ENCODE measurements around the gene PPP2R2C.

Gene PPP2R2C

DNA sequence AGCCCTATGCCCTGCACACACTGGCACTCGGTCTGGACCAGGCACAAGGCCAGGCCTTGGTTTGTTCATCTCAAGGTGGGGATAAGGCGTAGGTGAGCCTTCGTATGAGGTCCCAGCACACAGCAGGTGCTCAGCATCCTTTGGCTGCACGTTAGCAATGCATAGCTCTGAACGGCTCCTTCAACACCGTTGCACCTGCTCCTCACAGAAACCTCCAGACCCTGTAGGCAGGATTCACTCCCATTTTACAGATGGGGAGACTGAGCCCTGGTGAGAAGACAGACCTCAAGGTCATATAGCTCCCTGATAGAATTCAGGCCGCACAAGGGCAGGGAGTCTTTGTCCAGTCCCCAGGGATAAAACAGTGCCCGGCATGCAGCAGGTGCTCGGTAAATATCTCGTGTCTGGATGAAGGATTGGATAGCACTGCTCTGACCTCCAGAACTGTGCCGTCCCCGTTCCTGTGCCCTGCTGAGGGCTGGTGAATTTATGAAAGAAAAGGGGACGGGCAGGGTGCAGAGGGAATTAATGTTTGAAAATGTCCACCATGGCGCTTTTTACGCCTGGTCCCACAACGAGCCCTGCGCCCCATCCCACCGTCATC is 2.4 kb downstream of the PPP2R2C start:
- in situ Hi-C loops (cut with MboI; ENCODE audit: low sequenced_read_pairs) = no loop called here

- in situ Hi-C loops (cut with MboI; ENCODE audit: low sequenced_read_pairs) = no loop called here
Measured at GRCh38 chr4:6469144-6469543, 3.3 kb downstream of the PPP2R2C start.

- in situ Hi-C loops (cut with MboI; ENCODE audit: low sequenced_read_pairs) = no loop called here
Measured at GRCh38 chr4:6468376-6468775, 4.0 kb downstream of the PPP2R2C start.

GRCh38 chr4:6467600-6467999 is 4.8 kb downstream of the PPP2R2C start:
- in situ Hi-C loops (cut with MboI; ENCODE audit: low sequenced_read_pairs) = no loop called here

GRCh38 chr4:6466756-6467381 is 5.5 kb downstream of the PPP2R2C start:
- in situ Hi-C loops (cut with MboI; ENCODE audit: low sequenced_read_pairs) = no loop called here

- in situ Hi-C loops (cut with MboI; ENCODE audit: low sequenced_read_pairs) = no loop called here
Measured at GRCh38 chr4:6465955-6466354, 6.5 kb downstream of the PPP2R2C start.

GRCh38 chr4:6464842-6465588 is 7.4 kb downstream of the PPP2R2C start:
- in situ Hi-C loops (cut with MboI; ENCODE audit: low sequenced_read_pairs) = no loop called here

DNA sequence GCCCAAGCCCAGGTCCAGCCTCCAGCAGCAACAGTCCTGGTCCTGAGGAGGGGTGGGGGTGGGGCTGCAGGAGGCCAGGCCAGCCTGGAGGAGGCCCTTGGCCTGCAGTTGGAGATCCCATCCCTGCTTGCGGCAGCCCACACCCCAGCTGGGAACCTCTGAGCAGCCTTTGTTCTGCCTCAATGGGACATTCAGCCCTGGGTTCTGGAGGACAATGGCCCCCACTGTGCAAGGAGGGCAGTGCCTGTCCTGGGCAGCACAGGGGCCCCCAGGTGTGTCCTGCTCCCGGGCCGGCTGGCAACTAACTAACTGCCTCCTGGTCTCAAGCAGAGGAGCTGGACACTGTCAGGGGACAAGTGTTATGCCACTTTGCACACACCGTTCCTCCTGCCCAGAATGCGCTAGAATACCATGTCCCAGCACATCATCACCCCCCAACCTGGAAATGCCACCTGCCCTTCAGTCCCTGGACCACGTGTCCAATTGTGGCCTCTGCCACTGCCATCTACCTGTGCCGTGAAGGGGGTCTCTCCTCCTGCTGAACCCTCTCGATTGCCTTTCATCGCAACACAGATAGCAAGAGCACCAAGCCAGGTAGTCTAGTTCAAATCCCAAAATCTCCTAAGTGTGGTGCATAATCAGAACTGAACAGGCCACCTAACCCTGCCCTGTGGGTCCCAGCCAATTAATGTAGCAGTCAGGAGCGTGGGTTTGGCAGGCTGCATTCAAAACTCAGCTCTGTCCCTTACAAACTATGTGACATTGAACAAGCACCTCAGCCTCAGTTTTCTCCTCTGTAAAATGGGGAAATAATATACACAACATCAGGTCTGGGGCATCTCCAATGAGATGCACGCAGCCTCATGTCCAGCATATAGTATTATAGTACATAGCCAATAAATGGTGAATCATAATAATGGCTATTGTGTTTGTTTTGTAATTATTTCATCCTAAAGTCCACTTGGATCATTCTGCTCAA is 8.8 kb downstream of the PPP2R2C start:
- in situ Hi-C loops (cut with MboI; ENCODE audit: low sequenced_read_pairs) = no loop called here

DNA sequence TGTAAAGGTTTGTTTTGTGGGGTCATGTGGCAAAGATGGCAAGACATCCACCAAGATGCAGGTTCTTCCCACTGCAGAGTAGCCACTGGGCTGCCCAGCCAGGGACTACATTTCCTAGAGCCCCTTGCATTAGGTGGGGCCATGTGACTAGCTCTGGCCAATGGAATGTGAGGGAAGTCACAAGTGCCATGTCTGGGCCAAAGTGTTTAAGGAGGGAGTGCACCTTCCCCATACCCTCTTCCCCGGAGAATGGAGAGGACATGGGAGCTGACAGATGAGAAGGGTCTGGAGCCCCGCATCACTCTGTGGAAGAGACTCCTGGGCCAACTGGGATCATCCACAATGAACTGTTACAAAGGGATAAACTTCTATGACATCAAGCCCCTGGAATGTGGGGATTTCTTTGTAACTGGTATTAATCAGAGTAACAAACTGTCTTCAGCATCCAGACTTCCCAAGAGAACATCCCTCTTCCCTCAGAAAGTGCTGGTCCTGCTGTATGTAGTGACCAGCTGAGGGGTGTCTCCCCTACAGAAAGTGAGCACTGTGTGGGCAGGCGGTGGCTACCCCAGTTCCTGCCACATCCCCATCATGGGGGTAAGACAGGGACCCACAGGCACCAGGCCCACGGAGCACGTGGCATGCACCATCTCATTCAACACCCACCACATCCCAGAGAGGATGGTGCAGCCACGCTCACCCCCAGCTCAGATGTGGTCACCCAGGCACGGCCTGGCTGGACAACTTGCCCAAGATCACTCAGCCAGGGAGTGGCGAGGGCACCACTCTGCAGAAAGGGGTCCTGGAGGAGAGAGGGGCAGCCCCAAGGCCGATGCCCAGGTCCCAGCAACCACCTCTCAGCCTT is 10.9 kb downstream of the PPP2R2C start:
- in situ Hi-C loops (cut with MboI; ENCODE audit: low sequenced_read_pairs) = no loop called here

- in situ Hi-C loops (cut with MboI; ENCODE audit: low sequenced_read_pairs) = no loop called here
Measured at GRCh38 chr4:6460876-6461275, 11.5 kb downstream of the PPP2R2C start.

DNA sequence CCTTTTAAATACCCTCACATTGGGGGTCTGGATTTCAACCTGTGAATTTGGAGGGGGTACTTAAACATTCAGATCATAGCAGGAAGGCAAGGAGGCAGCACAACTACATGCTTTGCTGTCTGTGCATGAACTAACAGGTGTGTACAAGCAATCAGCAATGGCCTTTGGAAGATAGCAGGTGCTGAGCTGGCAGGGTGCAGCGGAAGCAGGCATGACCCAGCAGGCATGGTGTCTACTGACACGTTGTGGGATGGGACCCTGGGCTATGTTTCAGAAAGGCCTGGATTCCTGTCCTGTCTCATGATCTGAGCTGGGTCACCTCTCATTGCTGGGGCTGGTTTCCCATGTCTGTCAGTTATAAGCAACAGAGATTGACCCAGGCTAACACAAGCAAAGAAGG is 13.9 kb downstream of the PPP2R2C start:
- in situ Hi-C loops (cut with MboI; ENCODE audit: low sequenced_read_pairs) = no loop called here

DNA sequence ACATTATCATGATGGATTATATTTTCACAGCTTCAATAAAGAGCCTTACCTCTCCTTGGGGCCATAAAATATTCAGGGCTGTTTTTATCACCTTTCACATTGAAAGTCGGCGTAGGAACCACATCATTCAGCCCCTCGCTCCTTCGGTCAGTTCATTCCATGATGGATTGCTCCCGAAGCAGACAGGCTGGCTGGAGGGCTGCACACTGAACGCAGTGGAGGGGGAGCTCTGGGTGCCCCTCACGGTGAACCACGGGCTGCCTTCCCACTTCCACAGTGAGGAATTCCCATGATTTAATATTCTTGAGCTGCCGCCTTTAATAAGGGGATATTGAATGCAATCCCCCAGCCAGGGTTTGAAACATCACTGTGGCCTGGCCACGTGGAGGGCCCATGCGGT is 16.0 kb downstream of the PPP2R2C start:
- in situ Hi-C loops (cut with MboI; ENCODE audit: low sequenced_read_pairs) = no loop called here

GRCh38 chr4:6454112-6454910 is 18.1 kb downstream of the PPP2R2C start:
- in situ Hi-C loops (cut with MboI; ENCODE audit: low sequenced_read_pairs) = no loop called here

GRCh38 chr4:6453688-6453990 is 18.8 kb downstream of the PPP2R2C start:
- in situ Hi-C loops (cut with MboI; ENCODE audit: low sequenced_read_pairs) = no loop called here

GRCh38 chr4:6452897-6453687 is 19.3 kb downstream of the PPP2R2C start:
- in situ Hi-C loops (cut with MboI; ENCODE audit: low sequenced_read_pairs) = no loop called here

DNA sequence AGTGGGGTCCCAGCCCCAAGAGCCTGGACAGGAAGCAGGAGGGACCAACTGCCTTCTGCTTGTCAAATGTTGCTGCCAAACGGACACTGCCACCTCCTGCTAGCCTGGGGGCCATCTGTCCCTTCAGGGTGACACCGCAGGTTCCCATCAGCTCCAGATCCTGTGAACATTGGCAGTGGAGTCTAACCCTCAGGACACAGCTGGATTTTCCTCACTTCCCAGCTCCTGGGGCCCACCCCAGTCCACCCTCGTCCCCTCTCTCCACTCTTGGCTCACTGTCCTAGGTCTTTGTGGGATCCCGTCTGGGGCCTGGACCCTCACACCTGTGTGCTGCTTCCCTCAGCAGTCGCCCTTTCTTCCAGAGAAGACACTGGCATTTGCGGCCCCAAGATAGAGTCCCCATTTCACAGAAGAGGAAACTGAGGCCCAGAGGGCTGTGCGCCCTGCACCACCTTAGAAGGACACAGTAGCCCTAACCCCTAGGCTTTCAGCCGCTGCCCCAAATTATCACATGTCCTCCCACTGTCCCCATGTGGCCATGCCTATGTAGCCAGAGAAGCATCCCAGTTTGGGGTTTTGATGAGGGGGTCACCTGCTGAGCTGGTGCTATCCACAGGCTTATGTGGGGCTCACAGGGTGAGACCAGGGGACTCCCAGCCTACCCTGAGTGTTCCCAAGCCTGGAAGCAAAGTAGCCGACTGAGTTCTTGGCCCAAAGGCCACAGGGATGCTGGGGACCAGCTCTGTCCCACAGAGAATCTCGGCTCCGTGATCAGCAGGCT is 20.1 kb downstream of the PPP2R2C start:
- in situ Hi-C loops (cut with MboI; ENCODE audit: low sequenced_read_pairs) = no loop called here

- in situ Hi-C loops (cut with MboI; ENCODE audit: low sequenced_read_pairs) = no loop called here
Measured at GRCh38 chr4:6451309-6451708, 21.1 kb downstream of the PPP2R2C start.

GRCh38 chr4:6450709-6451108 is 21.7 kb downstream of the PPP2R2C start:
- in situ Hi-C loops (cut with MboI; ENCODE audit: low sequenced_read_pairs) = no loop called here

Data from hTERT RPE-1 (cell line).